GM21526 (cell line): ENCODE data around the gene CRYL1.

ENCODE experiments used
- ATAC-seq: cut with Tn5 transposase; IDR thresholded peaks from one replicate; pipeline ENCODE4 v1.9.1; 2021; ENCODE audit warnings: moderate library complexity; ENCODE audit not compliant: unreplicated experiment, low FRiP score

CRYL1 gene

GRCh38 chr13:20534038-20534608 is 8.5 kb upstream of the CRYL1 start:
- ATAC-seq, result no peak

DNA sequence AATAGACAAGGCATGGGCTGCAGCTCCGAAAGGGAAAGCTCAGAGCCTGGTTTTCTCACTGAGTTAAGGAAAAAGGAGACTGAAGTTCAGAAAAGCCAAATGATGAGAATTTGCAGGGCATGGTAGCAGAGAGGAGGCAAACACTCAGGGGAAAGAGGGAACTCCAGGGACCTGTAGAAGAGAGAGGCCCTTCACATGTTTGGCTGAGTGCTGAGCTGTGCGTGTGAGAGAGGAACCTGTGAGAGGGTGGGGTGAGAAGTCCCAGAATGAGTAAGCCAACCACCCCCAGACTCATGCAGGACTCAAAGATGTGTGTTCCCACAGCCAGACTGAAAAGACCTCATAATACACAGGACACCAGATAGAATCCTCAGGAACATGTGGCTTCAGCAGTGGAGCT is 2.8 kb upstream of the CRYL1 start:
- no peak for ATAC-seq

GRCh38 chr13:20526664-20527063 is 1.0 kb upstream of the CRYL1 start:
- no peak for ATAC-seq

- peak; percentile 8 for ATAC-seq
Measured at GRCh38 chr13:20525144-20525600, 485 bp downstream of the CRYL1 start.

GRCh38 chr13:20521364-20522115 is 4.1 kb downstream of the CRYL1 start:
- ATAC-seq, result no peak

DNA sequence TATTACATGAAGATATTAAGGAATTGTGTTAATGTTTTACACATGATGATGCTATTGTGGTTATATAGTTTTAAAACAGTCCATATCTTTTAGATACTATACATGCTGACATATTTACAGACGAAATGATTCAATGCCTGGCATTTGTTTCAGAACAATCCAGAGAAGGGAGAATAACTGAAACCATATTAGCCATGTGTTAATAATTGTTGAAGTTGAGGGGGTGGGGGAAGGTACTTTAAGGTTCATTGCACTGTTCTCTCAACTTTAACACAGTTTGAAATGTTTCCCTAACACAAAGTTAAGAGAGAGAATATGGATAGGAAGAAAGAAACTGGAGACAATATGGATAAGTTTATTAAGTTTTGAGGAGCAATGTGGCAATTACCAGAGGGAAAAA is 5.8 kb downstream of the CRYL1 start:
- ATAC-seq, result no peak

DNA sequence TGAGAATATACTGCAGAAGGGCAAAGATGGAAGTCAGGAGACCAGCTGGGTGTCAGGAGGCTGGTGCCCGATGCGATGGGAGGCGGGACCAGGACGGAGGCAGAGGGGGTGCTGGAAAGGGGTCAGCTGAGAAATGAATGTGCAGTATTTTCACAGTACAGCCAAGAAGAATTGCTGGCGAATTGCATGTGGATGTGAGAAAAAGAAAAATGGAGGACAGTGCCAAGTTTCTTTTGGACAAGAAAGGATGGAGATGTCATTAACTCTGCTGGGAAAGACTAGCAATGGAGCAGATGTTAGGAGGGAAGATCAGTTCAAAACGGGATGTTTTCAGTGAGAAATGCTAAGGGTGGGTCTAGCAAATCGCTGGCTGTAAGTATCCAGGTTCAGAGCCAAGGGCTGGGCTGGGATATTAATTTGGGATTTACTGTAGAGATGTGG is 7.0 kb downstream of the CRYL1 start:
- no peak for ATAC-seq

DNA sequence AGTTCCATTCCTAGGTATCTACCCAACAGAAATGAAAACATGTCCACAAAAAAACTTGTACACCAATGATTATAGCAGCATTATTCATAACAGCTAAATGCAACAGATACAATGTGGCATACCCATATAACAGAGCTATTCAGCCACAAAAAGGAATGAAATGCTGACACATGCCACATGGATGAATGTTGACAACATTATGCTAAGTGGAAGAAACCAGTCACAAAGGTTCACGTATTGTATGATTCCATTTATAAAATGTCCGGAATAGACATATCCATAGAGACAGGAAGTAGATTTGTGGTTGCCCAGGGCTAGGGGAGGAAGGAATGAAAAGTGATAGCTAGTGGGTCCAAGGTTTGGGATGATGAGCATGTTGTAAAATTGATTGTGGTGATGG is 10.8 kb downstream of the CRYL1 start:
- ATAC-seq, result no peak

- ATAC-seq, result no peak
Measured at GRCh38 chr13:20513466-20513995, 12.1 kb downstream of the CRYL1 start.

DNA sequence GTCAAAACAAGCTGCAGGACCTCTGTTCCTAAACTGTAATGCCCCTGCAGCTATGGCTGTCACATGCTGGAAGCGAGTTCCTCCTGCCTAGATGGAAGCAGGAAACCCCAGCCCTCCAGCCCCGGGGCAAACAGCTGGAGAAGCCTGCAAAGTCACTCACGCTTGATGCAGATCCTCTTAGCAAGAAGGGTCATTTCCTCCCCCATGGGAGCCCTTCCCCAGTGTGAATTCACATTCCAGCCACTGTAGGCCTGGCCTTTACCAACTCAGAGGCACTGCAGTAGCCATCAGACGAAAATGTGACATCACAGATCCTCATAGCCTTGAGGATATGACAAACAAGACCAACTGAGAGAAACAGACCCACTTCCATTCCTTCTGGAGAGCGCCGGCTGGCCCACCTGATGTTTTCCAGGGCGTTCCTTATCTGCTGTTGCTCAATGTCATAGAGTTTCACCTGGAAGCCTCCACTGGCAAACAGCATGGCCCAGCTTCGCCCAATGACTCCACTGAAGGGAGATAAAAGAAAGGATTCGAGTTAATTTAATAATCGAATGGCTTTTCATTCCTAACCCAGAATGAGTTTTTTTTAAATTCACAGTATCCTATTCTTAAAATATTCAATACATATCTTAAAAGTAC is 13.5 kb downstream of the CRYL1 start:
- no peak for ATAC-seq

DNA sequence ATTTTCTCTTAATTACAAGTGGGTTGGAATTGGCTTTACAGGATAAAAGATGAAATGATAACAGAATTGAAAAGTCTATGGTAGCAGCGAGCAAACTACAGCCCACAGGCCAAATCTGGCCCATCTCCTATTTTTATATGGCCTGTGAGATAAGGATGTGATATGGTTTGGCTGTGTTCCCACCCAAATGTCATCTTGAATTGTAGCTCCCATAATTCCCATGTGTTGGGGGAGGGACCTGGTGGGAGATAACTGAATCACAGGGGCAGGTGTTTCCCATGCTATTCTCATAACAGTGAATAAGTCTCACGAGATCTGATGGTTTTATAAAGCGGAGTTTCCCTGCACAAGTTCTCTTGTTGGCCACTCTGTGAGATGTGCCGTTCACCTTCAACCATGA is 19.0 kb downstream of the CRYL1 start:
- no peak for ATAC-seq

DNA sequence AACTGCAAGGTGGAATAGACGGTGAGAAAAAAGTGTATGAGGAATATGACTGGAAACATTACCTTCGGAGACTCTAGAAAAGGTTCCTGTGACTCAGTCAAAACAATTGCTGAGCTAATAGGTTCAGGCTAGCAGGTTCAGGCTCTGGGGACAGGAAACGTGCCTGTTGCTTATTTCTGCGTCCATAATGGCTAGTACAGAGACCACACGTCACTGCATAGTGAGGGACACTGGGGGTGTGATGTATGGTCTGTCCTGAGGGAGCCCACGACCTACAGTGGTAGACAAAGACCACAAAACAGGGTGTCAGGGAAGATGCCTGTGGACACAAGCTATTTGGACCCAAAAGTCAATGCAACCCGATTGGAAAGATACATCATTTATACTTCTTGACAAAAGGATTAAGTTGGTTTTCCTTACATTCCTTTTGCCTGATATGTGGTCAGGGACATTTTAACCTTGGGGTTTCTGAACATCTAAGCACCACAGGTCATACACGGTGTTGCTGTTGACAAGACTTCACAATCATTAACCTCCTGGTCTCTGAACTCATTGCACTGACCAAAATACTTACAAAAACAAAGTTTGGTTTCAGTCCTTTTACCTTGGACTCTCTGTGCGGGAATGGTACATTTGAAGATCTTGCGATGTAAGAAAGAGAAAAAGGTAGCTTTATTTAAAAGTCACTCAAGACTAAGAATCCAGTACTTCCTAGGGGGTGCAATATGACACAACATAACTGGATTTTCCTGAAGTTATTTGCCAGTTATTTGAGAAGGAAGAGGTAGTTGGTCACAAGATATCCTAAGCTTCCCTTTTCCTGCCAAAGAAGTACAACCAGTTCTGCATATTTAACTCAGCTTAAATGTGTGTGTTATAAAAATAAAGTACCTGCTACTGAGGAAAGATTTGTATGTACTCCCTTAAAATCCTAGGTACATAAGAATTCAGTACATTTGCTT is 20.0 kb downstream of the CRYL1 start:
- no peak for ATAC-seq

- no peak for ATAC-seq
Measured at GRCh38 chr13:20503088-20504083, 22.3 kb downstream of the CRYL1 start.

- no peak for ATAC-seq
Measured at GRCh38 chr13:20501592-20501991, 24.1 kb downstream of the CRYL1 start.

DNA sequence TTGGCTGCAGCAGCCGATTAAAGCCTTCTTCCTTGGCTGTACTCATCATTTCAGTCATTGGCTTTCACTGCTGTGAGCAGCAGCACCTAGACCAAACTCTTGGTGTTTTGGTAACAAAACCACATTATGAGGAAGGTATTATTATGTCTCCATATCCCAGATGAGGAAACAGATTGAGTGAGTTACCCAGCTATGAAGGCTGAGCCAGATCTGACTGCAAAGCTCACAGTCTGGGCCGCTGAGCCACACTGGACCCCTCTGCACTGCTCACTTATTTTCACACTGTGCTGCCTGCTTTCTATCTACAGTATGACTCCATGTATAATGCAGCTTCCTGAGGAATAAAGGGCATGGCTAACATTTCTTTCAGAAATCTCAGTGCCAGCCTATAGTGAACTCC is 24.5 kb downstream of the CRYL1 start:
- ATAC-seq, result no peak

GRCh38 chr13:20499986-20500385 is 25.7 kb downstream of the CRYL1 start:
- ATAC-seq, result no peak

GRCh38 chr13:20498659-20499058 is 27.0 kb downstream of the CRYL1 start:
- no peak for ATAC-seq

GRCh38 chr13:20498129-20498528 is 27.5 kb downstream of the CRYL1 start:
- ATAC-seq, result no peak
